ENCODE measurements around the gene U2AF2. TPM values are rescaled to one million over a fixed set of nuclear protein-coding genes. Genes with fewer than 3 reads are reported as not detected.

The U2AF2 gene
- total RNA-seq (2011; cell fraction: chromatin; rRNA removed; ENCODE audit: low replicate concordance): 193 and 483 TPM in 2 replicates
- total RNA-seq (2011; cell fraction: nucleolus; rRNA removed): 266 and 305 TPM in 2 replicates
- 221 and 225 TPM in 2 replicates for total RNA-seq (2011; cell fraction: nucleoplasm; rRNA removed)
- total RNA-seq (2014; rRNA removed) (279 and 332 TPM in 2 replicates), total RNA-seq (2014; rRNA removed; fragmentation: Illumina TruSeq; extraction: Trizol) (36.8 and 58.9 TPM in 2 replicates), total RNA-seq (2015; rRNA removed; fragmentation: Illumina TruSeq; extraction: Trizol) (157 and 162 TPM in 2 replicates), total RNA-seq (2021) (304 and 321 TPM in 2 replicates), polyA plus RNA-seq (2011; rRNA removed) (144 and 156 TPM in 2 replicates), polyA plus RNA-seq (2014; fragmentation: Illumina TruSeq; extraction: Trizol) (169 and 224 TPM in 2 replicates), polyA plus RNA-seq (2014; fragmentation: Nextera tagmentation; extraction: Ambion mirVana) (1 to 10 TPM; 3.0 to 4.4 TPM), polyA plus RNA-seq (2014; rRNA removed) (277 and 331 TPM in 2 replicates), polyA minus RNA-seq (2011; rRNA and poly(A)+ RNA removed) (42.9 and 75.8 TPM in 2 replicates), Bru-seq, nascent RNA (percentile 88 among the genes with signal in this experiment), BruChase-seq, experiment 1, labeled RNA remaining after a 2-hour chase (percentile 86 among the genes with signal in this experiment), BruChase-seq, experiment 2, labeled RNA remaining after a 6-hour chase (percentile 92 among the genes with signal in this experiment)
- 175 and 315 TPM in 2 replicates for polyA plus RNA-seq (2011; cell fraction: cytosol; rRNA removed)
- polyA plus RNA-seq (2011; cell fraction: nucleus; rRNA removed): 395 and 527 TPM in 2 replicates
- polyA plus RNA-seq (2012): 223 and 263 TPM in 2 replicates
- 113 and 128 TPM in 2 replicates for polyA minus RNA-seq (2011; cell fraction: cytosol; rRNA and poly(A)+ RNA removed)
- polyA minus RNA-seq (2011; cell fraction: nucleus; rRNA and poly(A)+ RNA removed): 91.7 and 99.0 TPM in 2 replicates
- long read RNA-seq, experiment 1, transcript U2AF2-202 (12 exons, 3,022 nt): major isoform, 11 of 89 reads
- long read RNA-seq, experiment 1, partial matches to known transcripts: 10 of 89 reads
- long read RNA-seq, experiment 1, other reads (novel, unspliced or antisense): 63 of 89 reads
- long read RNA-seq, experiment 2, transcript U2AF2-202 (12 exons, 3,022 nt): major isoform, 39 of 165 reads
- long read RNA-seq, experiment 2, transcript U2AF2-201 (12 exons, 1,698 nt): minor isoform, 13 of 165 reads
- long read RNA-seq, experiment 2, partial matches to known transcripts: 32 of 165 reads
- long read RNA-seq, experiment 2, other reads (novel, unspliced or antisense): 77 of 165 reads
- long read RNA-seq, experiment 3, partial matches to known transcripts: 0 of 5 reads
- long read RNA-seq, experiment 3, other reads (novel, unspliced or antisense): 4 of 5 reads

- Histone ChIP-seq H3K4me2 (ENCODE audit: insufficient read depth, low read length) (peak within 1 kb of the TSS; percentile 99), H3K27me3 (ENCODE audit: control insufficient read depth in 2 of 2, insufficient read depth in 2 of 2, low read length in 2 of 2) (no peaks in the 10 kb centered on the region), H4K20me1 (replicated peaks; ENCODE audit: control insufficient read depth, insufficient read depth, low read length) (peaks cover 40% of the 10 kb centered on the region), H3K9me3 (replicated peaks; ENCODE audit: control insufficient read depth, insufficient read depth, low read depth, low read length) (no peaks in the 10 kb centered on the region), H2AFZ (ENCODE audit: low read depth, low read length) (peak within 1 kb of the TSS; percentile 97), H3K79me2 (ENCODE audit: control insufficient read depth, insufficient read depth, low read length) (peaks cover 54% of the 10 kb centered on the region), H3K4me1 (replicated peaks in 1 of 2; ENCODE audit: control insufficient read depth in 2 of 2, insufficient read depth in 2 of 2, low read length in 2 of 2) (peaks cover 20 to 58% of the 10 kb centered on the region in 2 experiments; a peak in 4 of 5 replicates), H3K9ac (ENCODE audit: insufficient read depth in 1 of 2, low read depth in 2 of 2, low read length in 2 of 2) (peak within 1 kb of the TSS; percentile 99), H3K36me3 (ENCODE audit: control insufficient read depth, insufficient read depth, low read length) (peaks cover 67% of the 10 kb centered on the region), H3K9me1 (ENCODE audit: control insufficient read depth, insufficient read depth, low read length) (peaks cover 6% of the 10 kb centered on the region), H3K27ac (ENCODE audit: extremely low read depth, low read depth, low read length) (peak within 1 kb of the TSS; percentile 100), H3K4me3 (peak within 1 kb of the TSS; percentile 70)
- CTCF ChIA-PET (ENCODE audit: low intra/inter-chr PET ratio): interaction anchor here (1.9 to 2.8 kb wide), 2 partner anchors 14 to 23 kb away, joined by 5 to 27 read pairs; partner anchors contain the start of gene ZNF580
- no TSS peak for BruUV-seq (replicated peaks)
- DNase-seq (ENCODE audit: extremely low read depth in 1 of 4, low spot score in 3 of 4) (peak; percentile 87 to 96 (median 92)), FAIRE-seq (peak; percentile 71), ATAC-seq (peak; percentile 77)
- in situ Hi-C loops (cut with MboI): no loop called here
- POLR2A ChIA-PET: interaction anchor here (0.6 to 1.6 kb wide), 23 partner anchors 9 to 514 kb away, joined by 3 to 11 read pairs (median 3); partner anchors contain the start of genes FIZ1, NAT14, UBE2S and ZNF581
- WGBS (ENCODE audit: insufficient coverage, low coverage, missing lambda C conversion rate): under 1% methylated on average over 71 of the region's 95 CpGs
- intact Hi-C loops (cut with micrococcal nuclease): no loop called here
- TF ChIP-seq CCNT2 (IDR thresholded peaks at IDR 0.05; ENCODE audit: borderline replicate concordance, extremely low read depth, insufficient read length, low read depth, low read length) (peak; percentile 48), MIER1 (IDR thresholded peaks at IDR 0.05; ENCODE audit: low read depth) (no peak), HDAC2 (IDR thresholded peaks at IDR 0.05) (0 out of 2 replicates have a peak, but pooled peaks have one; percentile 50), ZNF551 (CRISPR knock-in tag; IDR thresholded peaks at IDR 0.05) (no peak), ELK1 (CRISPR knock-in tag; IDR thresholded peaks at IDR 0.05) (peak; percentile 82; the same call in 1 of the 2 replicates), SPI1 (IDR thresholded peaks at IDR 0.05; ENCODE audit: borderline replicate concordance, low read depth, low read length) (peak; percentile 88), TEAD4 (IDR thresholded peaks at IDR 0.05; ENCODE audit: low read length) (no peak), TEAD4 (CRISPR knock-in tag; IDR thresholded peaks at IDR 0.05; ENCODE audit: borderline replicate concordance) (no peak), ZNF175 (CRISPR knock-in tag; IDR thresholded peaks at IDR 0.05; ENCODE audit: low read depth) (no peak; the same call in 1 of the 2 replicates), HOXB6 (CRISPR knock-in tag; IDR thresholded peaks at IDR 0.05; ENCODE audit: borderline replicate concordance) (no peak), RNF219 (CRISPR knock-in tag; IDR thresholded peaks at IDR 0.05) (no peak), MTA3 (IDR thresholded peaks at IDR 0.05; ENCODE audit: borderline replicate concordance) (peak; percentile 82; the same call in 1 of the 2 replicates)
Measured at GRCh38 chr19:55654868-55655647, at the start of gene U2AF2. U2AF2 (plus strand) TSS chr19:55655035; CDS start chr19:55655105, 70 bp downstream.

Data from K562 (cell line).